Loucy (cell line): ENCODE data around the gene PTGER3.

Experiments
- H2AFZ ChIP-seq: fragments of 200-600 bp; sonication (generic); 2 replicates; pipeline ENCODE4 v1.6.0; 2016; ENCODE audit warnings: antibody characterized with exemption, mild to moderate bottlenecking, low read length, moderate library complexity
- H3F3A ChIP-seq: fragments of 200-600 bp; 2 replicates; pipeline ENCODE4 v1.6.0; 2016; ENCODE audit warnings: antibody characterized with exemption, low read depth, mild to moderate bottlenecking
- H3K27me3 ChIP-seq: fragments of 200-600 bp; sonication (generic); 2 replicates; pipeline ENCODE4 v1.6.1; 2014; ENCODE audit warnings: low read length, mild to moderate bottlenecking; ENCODE audit not compliant: insufficient read depth, poor library complexity, severe bottlenecking
- H3K36me3 ChIP-seq: fragments of 200-600 bp; sonication (generic); 2 replicates; pipeline ENCODE4 v1.6.1; 2016; ENCODE audit warnings: low read length; ENCODE audit not compliant: insufficient read depth
- H3K4me1 ChIP-seq: fragments of 200-600 bp; sonication (generic); 2 replicates; pipeline ENCODE4 v1.5.1; 2014; ENCODE audit warnings: low read length, mild to moderate bottlenecking; ENCODE audit not compliant: insufficient read depth, poor library complexity, severe bottlenecking
- H3K4me2 ChIP-seq: fragments of 200-600 bp; sonication (generic); 2 replicates; pipeline ENCODE4 v1.6.0; 2014; ENCODE audit warnings: antibody characterized with exemption, low read length, low read depth, mild to moderate bottlenecking; ENCODE audit not compliant: poor library complexity, severe bottlenecking
- H3K4me3 ChIP-seq: fragments of 200-600 bp; sonication (generic); 2 replicates; pipeline ENCODE4 v1.5.1; 2014; ENCODE audit warnings: low read length, mild to moderate bottlenecking, mixed read lengths; ENCODE audit not compliant: poor library complexity, severe bottlenecking
- H3K79me2 ChIP-seq: fragments of 200-600 bp; sonication (generic); 2 replicates; pipeline ENCODE4 v1.6.1; 2014; ENCODE audit warnings: low read length; ENCODE audit not compliant: insufficient read depth
- H3K9ac ChIP-seq: fragments of 200-600 bp; sonication (generic); 2 replicates; pipeline ENCODE4 v1.6.0; 2014; ENCODE audit warnings: mild to moderate bottlenecking, low read depth, low read length, moderate library complexity; ENCODE audit not compliant: poor library complexity, severe bottlenecking
- H3K9me2 ChIP-seq: fragments of 200-600 bp; sonication (generic); replicated peaks from 2 replicates; pipeline ENCODE4 v1.6.1; 2016; ENCODE audit warnings: low read depth, low read length, mixed read lengths
- H3K9me3 ChIP-seq: fragments of 200-600 bp; sonication (generic); 2 replicates; pipeline ENCODE4 v1.6.1; 2014; ENCODE audit warnings: mild to moderate bottlenecking, antibody characterized with exemption, low read length, low read depth; ENCODE audit not compliant: insufficient read depth
- H4K20me1 ChIP-seq: fragments of 200-600 bp; sonication (generic); 2 replicates; pipeline ENCODE4 v1.6.0; 2014; ENCODE audit warnings: antibody characterized with exemption, low read length, mild to moderate bottlenecking; ENCODE audit not compliant: insufficient read depth, poor library complexity, severe bottlenecking
- CTCF ChIP-seq: fragments of 200-600 bp; sonication (generic); conservative IDR thresholded peaks from 2 replicates; pipeline ENCODE4 v1.5.1; 2014; ENCODE audit warnings: mild to moderate bottlenecking, antibody characterized with exemption, low read length
- EZH2phosphoT487 ChIP-seq: fragments of 200-600 bp; IDR thresholded peaks from 2 replicates; pipeline ENCODE4 v1.6.1; 2018; ENCODE audit warnings: antibody characterized with exemption, mild to moderate bottlenecking, moderate library complexity, borderline replicate concordance

Gene PTGER3

GRCh38 chr1:71023515-71023914 is 24.1 kb downstream of the PTGER3 start:
- Histone ChIP-seq H3K9ac (no peak overlapping the region), H3K4me3 (no peak overlapping the region), H3K9me3 (no peaks in the 10 kb centered on the region), H4K20me1 (no peaks in the 10 kb centered on the region), H3K36me3 (no peaks in the 10 kb centered on the region), H3K4me2 (no peak overlapping the region), H3K9me2 (no peaks in the 10 kb centered on the region), H2AFZ (no peak overlapping the region), H3K79me2 (no peaks in the 10 kb centered on the region), H3F3A (no peaks in the 10 kb centered on the region), H3K27me3 (no peaks in the 10 kb centered on the region), H3K4me1 (no peaks in the 10 kb centered on the region)
- TF ChIP-seq EZH2phosphoT487 (no peak), CTCF (no peak)

- H3K79me2 ChIP-seq, result no peaks in the 10 kb centered on the region; the same call in 1 of the 2 replicates
- no peaks in the 10 kb centered on the region; the same call in 1 of the 2 replicates for H3K36me3 ChIP-seq
- H3K4me2 ChIP-seq, result no peak overlapping the region
- H3F3A ChIP-seq, result no peaks in the 10 kb centered on the region
- H3K4me1 ChIP-seq, result peaks cover 7% of the 10 kb centered on the region
- TF ChIP-seq EZH2phosphoT487 (no peak), CTCF (no peak)
- H3K9ac ChIP-seq, result no peak overlapping the region
- no peaks in the 10 kb centered on the region; the same call in 1 of the 2 replicates for H3K9me3 ChIP-seq
- H3K27me3 ChIP-seq, result no peaks in the 10 kb centered on the region
- no peaks in the 10 kb centered on the region for H3K9me2 ChIP-seq
- H2AFZ ChIP-seq, result no peak overlapping the region
- H3K4me3 ChIP-seq, result no peak overlapping the region
- no peaks in the 10 kb centered on the region for H4K20me1 ChIP-seq
Observed at GRCh38 chr1:71019233-71019969, 28.2 kb downstream of the PTGER3 start.

GRCh38 chr1:71018791-71019190 is 28.8 kb downstream of the PTGER3 start:
- Histone ChIP-seq H4K20me1 (no peaks in the 10 kb centered on the region), H3K9me3 (no peaks in the 10 kb centered on the region; the same call in 1 of the 2 replicates), H3K36me3 (no peaks in the 10 kb centered on the region; the same call in 1 of the 2 replicates), H3K9ac (no peak overlapping the region), H3K4me2 (no peak overlapping the region), H2AFZ (no peak overlapping the region), H3K79me2 (no peaks in the 10 kb centered on the region; the same call in 1 of the 2 replicates), H3K4me1 (peaks cover 12% of the 10 kb centered on the region), H3K9me2 (no peaks in the 10 kb centered on the region), H3F3A (no peaks in the 10 kb centered on the region), H3K4me3 (no peak overlapping the region), H3K27me3 (no peaks in the 10 kb centered on the region)
- TF ChIP-seq CTCF, result no peak
- no peak for TF ChIP-seq EZH2phosphoT487
